IMR-90 (cell line): ENCODE data around the gene FAF2. TPM values are rescaled to one million over a fixed set of nuclear protein-coding genes. Genes with fewer than 3 reads are reported as not detected.

ENCODE experiments used
- ATAC-seq: fragments of 200-7000 bp; cut with Tn5 transposase; 2 replicates; pipeline ENCODE4 v1.9.1; 2020; ENCODE audit warnings: low read depth, mild to moderate bottlenecking, moderate library complexity
- BruUV-seq: library from RNA; stranded (reverse); fragments of 400-500 nt; replicated peaks from 2 replicates; lab custom pipeline; 2021; lab: Mats Ljungman, UMichigan
- CTCF ChIA-PET: fragments of 300-600 bp; formaldehyde crosslinking; extraction: SDS; loops from one replicate; lab custom pipeline; 2021; ENCODE audit warnings: antibody characterized with exemption; lab: Yijun Ruan, JAX
- POLR2A ChIA-PET: fragments of 300-600 bp; sonication (Branson Sonifier 250); formaldehyde crosslinking; loops from one replicate; lab custom pipeline; 2022; ENCODE audit warnings: antibody characterized with exemption; ENCODE audit not compliant: unreplicated experiment; lab: Charles Lee
- DNase-seq: peaks from one replicate; pipeline ENCODE4 v3.0.0; 2013
- H2AFZ ChIP-seq: replicated peaks from 2 replicates; pipeline ENCODE3; 2013; ENCODE audit warnings: low read length, mild to moderate bottlenecking; ENCODE audit not compliant: poor library complexity
- H2AK5ac ChIP-seq: 2 replicates; pipeline ENCODE4 v1.6.1; 2013; ENCODE audit warnings: low read depth, low read length, inconsistent platforms
- H2AK9ac ChIP-seq: replicated peaks from 2 replicates; pipeline ENCODE3; 2013; ENCODE audit warnings: mild to moderate bottlenecking, low read depth, low read length, moderate library complexity; ENCODE audit not compliant: poor library complexity
- H2BK120ac ChIP-seq: 2 replicates; pipeline ENCODE4 v1.6.1; 2013; ENCODE audit warnings: low read depth, low read length, inconsistent platforms
- H2BK15ac ChIP-seq: 3 replicates; pipeline ENCODE4 v1.6.1; 2013; ENCODE audit warnings: low read depth, low read length, inconsistent platforms
- H2BK20ac ChIP-seq: 2 replicates; pipeline ENCODE4 v1.6.1; 2013; ENCODE audit warnings: low read depth, mild to moderate bottlenecking, inconsistent platforms, low read length, moderate library complexity
- H2BK5ac ChIP-seq: 2 replicates; pipeline ENCODE4 v1.6.1; 2013; ENCODE audit warnings: mild to moderate bottlenecking, low read depth, low read length, inconsistent platforms; ENCODE audit not compliant: poor library complexity, severe bottlenecking
- H3K14ac ChIP-seq: replicated peaks from 2 replicates; pipeline ENCODE4 v1.6.1; 2013; ENCODE audit warnings: low read depth, low read length, inconsistent platforms
- H3K18ac ChIP-seq: 2 replicates; pipeline ENCODE4 v1.6.1; 2013; ENCODE audit warnings: low read depth, low read length, control low read depth
- H3K23ac ChIP-seq: 2 replicates; pipeline ENCODE4 v1.6.1; 2013; ENCODE audit warnings: low read depth, low read length, inconsistent platforms
- H3K27ac ChIP-seq: 2 replicates; pipeline ENCODE4 v1.5.1; 2013; ENCODE audit warnings: mild to moderate bottlenecking, control low read depth, low read length; ENCODE audit not compliant: insufficient read depth
- H3K27me3 ChIP-seq: 2 replicates; pipeline ENCODE4 v1.6.1; 2013; ENCODE audit warnings: low read length; ENCODE audit not compliant: control insufficient read depth, insufficient read depth
- H3K36me3 ChIP-seq: 2 replicates; pipeline ENCODE4 v1.6.1; 2013; ENCODE audit warnings: low read length, mixed read lengths; ENCODE audit not compliant: control insufficient read depth, insufficient read depth
- H3K4ac ChIP-seq: 2 replicates; pipeline ENCODE4 v1.6.1; 2013; ENCODE audit warnings: low read depth, low read length, inconsistent platforms
- H3K4me1 ChIP-seq: 2 replicates; pipeline ENCODE4 v1.6.1; 2013; ENCODE audit warnings: low read length, mixed read lengths; ENCODE audit not compliant: control insufficient read depth, insufficient read depth
- H3K4me2 ChIP-seq: 2 replicates; pipeline ENCODE4 v1.6.1; 2013; ENCODE audit warnings: low read depth, mild to moderate bottlenecking, control low read depth, low read length, moderate library complexity
- H3K4me3 ChIP-seq: 2 replicates; pipeline ENCODE4 v1.5.1; 2013; ENCODE audit warnings: low read depth, mild to moderate bottlenecking, control low read depth, low read length, moderate library complexity; ENCODE audit not compliant: insufficient read depth
- H3K56ac ChIP-seq: 2 replicates; pipeline ENCODE4 v1.6.1; 2013; ENCODE audit warnings: low read length, inconsistent platforms; ENCODE audit not compliant: insufficient read depth; ENCODE audit errors: extremely low read depth
- H3K79me1 ChIP-seq, 2 experiments: 2 replicates each; pipeline ENCODE4 v1.6.1; 2013; ENCODE audit warnings: low read length in 2 of 2, inconsistent platforms in 1 of 2, low read depth in 1 of 2
- H3K9ac ChIP-seq: 2 replicates; pipeline ENCODE4 v1.6.1; 2013; ENCODE audit warnings: low read depth, low read length, control low read depth
- H3K9me1 ChIP-seq: 2 replicates; pipeline ENCODE4 v1.6.1; 2013; ENCODE audit warnings: low read length, inconsistent platforms; ENCODE audit not compliant: insufficient read depth
- H3K9me3 ChIP-seq: 2 replicates; pipeline ENCODE4 v1.6.1; 2013; ENCODE audit warnings: low read length; ENCODE audit not compliant: control insufficient read depth, insufficient read depth
- H4K20me1 ChIP-seq: 2 replicates; pipeline ENCODE4 v1.6.1; 2013; ENCODE audit warnings: low read length, inconsistent platforms; ENCODE audit not compliant: insufficient read depth
- H4K5ac ChIP-seq: 2 replicates; pipeline ENCODE4 v1.6.1; 2013; ENCODE audit warnings: mild to moderate bottlenecking, low read depth, low read length, control low read depth
- H4K8ac ChIP-seq, 2 experiments: 2 replicates each; pipeline ENCODE4 v1.6.1; 2013; ENCODE audit warnings: low read depth in 2 of 2, low read length in 2 of 2, control low read depth in 1 of 2, inconsistent platforms in 1 of 2
- H4K91ac ChIP-seq: 2 replicates; pipeline ENCODE4 v1.6.1; 2013; ENCODE audit warnings: low read depth, low read length, inconsistent platforms; ENCODE audit not compliant: insufficient read depth
- BHLHE40 ChIP-seq: fragments of 150-350 bp; IDR thresholded peaks from 2 replicates; pipeline ENCODE4 v1.6.1; 2016; ENCODE audit warnings: mild to moderate bottlenecking, low read depth, low read length
- CHD1 ChIP-seq: IDR thresholded peaks from 2 replicates; pipeline ENCODE4 v1.6.1; 2012; ENCODE audit warnings: low read depth, low read length, improper control_type of control experiment
- CTCF ChIP-seq: conservative IDR thresholded peaks from 2 replicates; pipeline ENCODE4 v1.5.1; 2012; ENCODE audit warnings: mild to moderate bottlenecking, low read depth, low read length, improper control_type of control experiment
- FOS ChIP-seq: fragments of 150-350 bp; IDR thresholded peaks from 2 replicates; pipeline ENCODE4 v1.6.1; 2016; ENCODE audit warnings: low read depth, low read length
- MAZ ChIP-seq: IDR thresholded peaks from 2 replicates; pipeline ENCODE4 v1.6.1; 2012; ENCODE audit warnings: low read depth, mild to moderate bottlenecking, low read length, improper control_type of control experiment, moderate library complexity, borderline replicate concordance
- NFE2L2 ChIP-seq: fragments of 150-350 bp; IDR thresholded peaks from 2 replicates; pipeline ENCODE4 v1.6.1; 2016; ENCODE audit warnings: low read depth, mild to moderate bottlenecking, low read length
- RAD21 ChIP-seq: IDR thresholded peaks from 2 replicates; pipeline ENCODE4 v1.6.1; 2012; ENCODE audit warnings: low read length, improper control_type of control experiment
- SMC3 ChIP-seq: fragments of 150-350 bp; IDR thresholded peaks from 2 replicates; pipeline ENCODE4 v1.6.1; 2016; ENCODE audit warnings: low read depth, mild to moderate bottlenecking, antibody characterized with exemption, low read length, moderate library complexity
- USF2 ChIP-seq: fragments of 150-350 bp; IDR thresholded peaks from 2 replicates; pipeline ENCODE4 v1.6.1; 2017; ENCODE audit warnings: mild to moderate bottlenecking, antibody characterized with exemption, low read length, low read depth
- WGBS, 2 experiments: methylation state at CpG; one replicate each; pipeline versions ENCODE4 v1.1.5 to v1.1.7; 2013; ENCODE audit warnings: missing lambda C conversion rate in 2 of 2; ENCODE audit not compliant: insufficient read length in 1 of 2; ENCODE audit errors: extremely low coverage in 2 of 2; 5-methylcytosine and 5-hydroxymethylcytosine counted together
- dilution Hi-C: fragments of 300-500 bp; cut with HindIII; formaldehyde crosslinking; loops from one replicate; pipeline ENCODE4 v1.14.3; 2018; ENCODE audit warnings: low sequenced_read_pairs; ENCODE audit not compliant: unreplicated experiment
- in situ Hi-C: fragments of 300-500 bp; cut with MboI; formaldehyde crosslinking; loops from 3 replicates; pipeline ENCODE4 v1.14.3; 2019; ENCODE audit warnings: low sequenced_read_pairs, inconsistent platforms, mixed read lengths
- intact Hi-C: fragments of 100-400 bp; cut with micrococcal nuclease; formaldehyde crosslinking; loops from 2 replicates; pipeline ENCODE4 v1.10.0; 2022
- polyA plus RNA-seq, 3 experiments: library from polyadenylated mRNA; depleted of rRNA; stranded (reverse); fragments of >200 nt; gene quantifications; 2 replicates each; pipeline ENCODE4 v1.2.3, GENCODE V29; 2012; ENCODE audit warnings: low replicate concordance in 1 of 3
- total RNA-seq: library from RNA; depleted of rRNA; stranded (reverse); fragments of >200 nt; gene quantifications from 2 replicates; pipeline ENCODE4 v1.2.3, GENCODE V29; 2012

FAF2 gene
- total and polyA plus RNA-seq, 2 of the 4 experiments (the other 2 are of a cell fraction), result 32.9 to 47.0 TPM

- H3K79me1 ChIP-seq, result no peaks in the 10 kb centered on the region; a peak in 1 of 4 replicates
- no peak overlapping the region for H2AFZ ChIP-seq
- H3K4me2 ChIP-seq, result no peak overlapping the region
- H3K9me3 ChIP-seq, result no peaks in the 10 kb centered on the region
- BruUV-seq, result no TSS peak
- dilution Hi-C loops (no loop called here), intact Hi-C loops (no loop called here), in situ Hi-C loops (no loop called here)
- no peak overlapping the region for H2AK9ac ChIP-seq
- 67% methylated on average over 6 of the region's 13 CpGs; no CpG with 5 or more reads in 1 of the 2 experiments for WGBS, 2 experiments
- DNase-seq (no peak), ATAC-seq (no peak)
- H4K20me1 ChIP-seq, result no peaks in the 10 kb centered on the region
- no peak overlapping the region for H4K8ac ChIP-seq
- H3K23ac ChIP-seq, result no peak overlapping the region
- no peak overlapping the region for H2BK20ac ChIP-seq
- no peak overlapping the region for H2BK120ac ChIP-seq
- H3K18ac ChIP-seq, result no peak overlapping the region
- no peak overlapping the region for H3K4me3 ChIP-seq
- no peak overlapping the region for H3K9ac ChIP-seq
- peaks cover 9% of the 10 kb centered on the region for H3K4me1 ChIP-seq
- CTCF ChIA-PET, result no interaction called here
- H2BK15ac ChIP-seq, result no peak overlapping the region
- no peak overlapping the region for H2AK5ac ChIP-seq
- H3K14ac ChIP-seq, result no peak overlapping the region
- H3K27ac ChIP-seq, result no peak overlapping the region
- POLR2A ChIA-PET, result no interaction called here
- H3K27me3 ChIP-seq, result peaks cover 2% of the 10 kb centered on the region; the same call in 1 of the 2 replicates
- H3K4ac ChIP-seq, result no peak overlapping the region
- H3K36me3 ChIP-seq, result no peaks in the 10 kb centered on the region
- no peak overlapping the region for H4K5ac ChIP-seq
- no peak overlapping the region for H2BK5ac ChIP-seq
- no peak overlapping the region for H4K91ac ChIP-seq
- TF ChIP-seq NFE2L2, result no peak
- TF ChIP-seq SMC3, result no peak
- no peak for TF ChIP-seq RAD21
- no peak for TF ChIP-seq CHD1
- no peak for TF ChIP-seq MAZ
- no peak for TF ChIP-seq BHLHE40
- no peak for TF ChIP-seq CTCF
- TF ChIP-seq FOS, result no peak
- TF ChIP-seq USF2, result no peak
- no peak overlapping the region for H3K56ac ChIP-seq
- H3K9me1 ChIP-seq, result no peaks in the 10 kb centered on the region
Observed at GRCh38 chr5:176545737-176546509, 97.7 kb downstream of the FAF2 start.
